ENCODE results near the gene C12orf75. TPM values are rescaled to one million over a fixed set of nuclear protein-coding genes. Genes with fewer than 3 reads are reported as not detected.

The C12orf75 gene
- total RNA-seq, 2 experiments from 2014 or later: 16.7 to 17.0 TPM

- Mint-ChIP-seq H3K9me3 (peaks cover 5% of the 10 kb centered on the region), H3K4me1 (ENCODE audit: low read depth) (peaks cover 19% of the 10 kb centered on the region), H3K4me3 (no peak overlapping the region), H3K36me3 (ENCODE audit: low read depth) (no peaks in the 10 kb centered on the region), H3K27ac (peak overlapping the region; percentile 50), H3K27me3 (peaks cover under 1% of the 10 kb centered on the region)
- H3K4me1 ChIP-seq (ENCODE audit: insufficient read depth, low read length): peaks cover 11% of the 10 kb centered on the region
- no peak overlapping the region for H3K4me3 ChIP-seq (ENCODE audit: low read length)
- no peak for ATAC-seq (ENCODE audit: poor library complexity)
- intact Hi-C loops (cut with DNase I, micrococcal nuclease): no loop called here
- H3K36me3 ChIP-seq (ENCODE audit: insufficient read depth, low read length): no peaks in the 10 kb centered on the region
- no peaks in the 10 kb centered on the region for H3K27me3 ChIP-seq (ENCODE audit: control insufficient read depth in 1 of 2, insufficient read depth in 2 of 2, low read length in 2 of 2)
- ChIA-PET CTCF (interaction anchor here (0.6 kb wide), 1 partner anchor 17 kb away, joined by 3 read pairs; no protein-coding TSS in a partner anchor), POLR2A (interaction anchor here (1.1 kb wide), 1 partner anchor 14 kb away, joined by 3 read pairs; no protein-coding TSS in a partner anchor)
- no peak for DNase-seq
- TF ChIP-seq CTCF (IDR thresholded peaks at IDR 0.05): no peak
- no peak overlapping the region for H3K27ac ChIP-seq (ENCODE audit: low read depth in 1 of 2, low read length in 2 of 2)
- no peaks in the 10 kb centered on the region for H3K9me3 ChIP-seq (ENCODE audit: control insufficient read depth in 1 of 2, insufficient read depth in 1 of 2, low read length in 2 of 2)
Observed at GRCh38 chr12:105315130-105315529, 15.4 kb upstream of the C12orf75 start.

GRCh38 chr12:105315726-105316125 lies 14.8 kb upstream of the C12orf75 start:
- no peak for DNase-seq
- Mint-ChIP-seq H3K27ac (peak overlapping the region; percentile 50), H3K36me3 (ENCODE audit: low read depth) (no peaks in the 10 kb centered on the region), H3K4me1 (ENCODE audit: low read depth) (peaks cover 19% of the 10 kb centered on the region), H3K4me3 (no peak overlapping the region), H3K27me3 (no peaks in the 10 kb centered on the region), H3K9me3 (peaks cover 5% of the 10 kb centered on the region)
- Histone ChIP-seq H3K4me1 (ENCODE audit: insufficient read depth, low read length) (peaks cover 11% of the 10 kb centered on the region), H3K27me3 (ENCODE audit: control insufficient read depth in 1 of 2, insufficient read depth in 2 of 2, low read length in 2 of 2) (no peaks in the 10 kb centered on the region), H3K36me3 (ENCODE audit: insufficient read depth, low read length) (no peaks in the 10 kb centered on the region), H3K27ac (ENCODE audit: low read depth in 1 of 2, low read length in 2 of 2) (no peak overlapping the region), H3K9me3 (ENCODE audit: control insufficient read depth in 1 of 2, insufficient read depth in 1 of 2, low read length in 2 of 2) (no peaks in the 10 kb centered on the region), H3K4me3 (ENCODE audit: low read length) (no peak overlapping the region)
- intact Hi-C loops (cut with DNase I, micrococcal nuclease): no loop called here
- POLR2A ChIA-PET: interaction anchor here (1.1 kb wide), 1 partner anchor 14 kb away, joined by 3 read pairs; no protein-coding TSS in a partner anchor
- CTCF ChIA-PET: no interaction called here
- ATAC-seq (ENCODE audit: poor library complexity): no peak
- TF ChIP-seq CTCF (IDR thresholded peaks at IDR 0.05): no peak

- Mint-ChIP-seq H3K36me3 (ENCODE audit: low read depth) (no peaks in the 10 kb centered on the region), H3K27ac (no peak overlapping the region), H3K27me3 (no peaks in the 10 kb centered on the region), H3K4me3 (no peak overlapping the region), H3K9me3 (peaks cover 5% of the 10 kb centered on the region), H3K4me1 (ENCODE audit: low read depth) (peaks cover 19% of the 10 kb centered on the region)
- TF ChIP-seq CTCF (IDR thresholded peaks at IDR 0.05): no peak
- H3K36me3 ChIP-seq (ENCODE audit: insufficient read depth, low read length): no peaks in the 10 kb centered on the region
- no peaks in the 10 kb centered on the region for H3K9me3 ChIP-seq (ENCODE audit: control insufficient read depth in 1 of 2, insufficient read depth in 1 of 2, low read length in 2 of 2)
- H3K4me1 ChIP-seq (ENCODE audit: insufficient read depth, low read length): peaks cover 11% of the 10 kb centered on the region
- H3K4me3 ChIP-seq (ENCODE audit: low read length): no peak overlapping the region
- ATAC-seq (ENCODE audit: poor library complexity) (no peak), DNase-seq (no peak)
- H3K27me3 ChIP-seq (ENCODE audit: control insufficient read depth in 1 of 2, insufficient read depth in 2 of 2, low read length in 2 of 2): no peaks in the 10 kb centered on the region
- no peak overlapping the region for H3K27ac ChIP-seq (ENCODE audit: low read depth in 1 of 2, low read length in 2 of 2)
- ChIA-PET CTCF (no interaction called here), POLR2A (no interaction called here)
- intact Hi-C loops (cut with DNase I, micrococcal nuclease): no loop called here
Observed at GRCh38 chr12:105316931-105317852, 13.3 kb upstream of the C12orf75 start.

Data from CD4-positive, alpha-beta T cell (primary cell).